K562 (cell line): ENCODE measurements around the gene ANKRD10. TPM values are rescaled to one million over a fixed set of nuclear protein-coding genes. Genes with fewer than 3 reads are reported as not detected.
A peak's percentile ranks its signal among the peaks of the same experiment; 100 is the strongest.

Experiments used
- EHMT2 ChIP-seq: fragments of 450-650 bp; IDR thresholded peaks from 2 replicates; pipeline ENCODE4 v1.6.1; 2018; ENCODE audit warnings: antibody characterized with exemption
- ETV1 ChIP-seq: fragments of 450-650 bp; conservative IDR thresholded peaks from 2 replicates; pipeline ENCODE4 v1.6.1; 2016; ENCODE audit warnings: missing genetic modification characterization, control low read depth, low read depth, missing compliant biosample characterization
- HIVEP1 ChIP-seq: fragments of 250-450 bp; sonication (Bioruptor Pico); IDR thresholded peaks from 2 replicates; pipeline ENCODE4 v1.4.0; 2020; ENCODE audit warnings: mild to moderate bottlenecking
- KLF6 ChIP-seq: fragments of 250-450 bp; sonication (Bioruptor Pico); IDR thresholded peaks from 2 replicates; pipeline ENCODE4 v1.4.0; 2020; ENCODE audit warnings: mild to moderate bottlenecking, moderate library complexity, borderline replicate concordance
- MAZ ChIP-seq, 2 experiments: fragments of 450-650 bp in 1 of 2; sonication (generic) in 1 of 2; formaldehyde crosslinking; IDR thresholded peaks in 1 of 2; conservative IDR thresholded peaks in 1 of 2; 2 replicates each; pipeline versions ENCODE4 v1.4.0 to v1.5.0; 2020; ENCODE audit warnings: mild to moderate bottlenecking in 1 of 2, missing genetic modification reagents in 1 of 2
- MIER1 ChIP-seq: fragments of 450-650 bp; IDR thresholded peaks from 2 replicates; pipeline ENCODE4 v1.6.1; 2016; ENCODE audit warnings: antibody characterized with exemption, mild to moderate bottlenecking, low read depth
- MXI1 ChIP-seq: IDR thresholded peaks from 2 replicates; pipeline ENCODE4 v1.6.1; 2011; ENCODE audit warnings: low read depth, mild to moderate bottlenecking, improper control_type of control experiment, low read length
- NFE2L1 ChIP-seq: fragments of 450-650 bp; IDR thresholded peaks from 2 replicates; pipeline ENCODE4 v1.6.1; 2016; ENCODE audit warnings: missing genetic modification characterization, low read depth, mild to moderate bottlenecking, missing compliant biosample characterization, moderate library complexity, borderline replicate concordance
- NFYB ChIP-seq: IDR thresholded peaks from 2 replicates; pipeline ENCODE4 v1.6.1; 2011; ENCODE audit warnings: mild to moderate bottlenecking, moderate library complexity; ENCODE audit not compliant: insufficient read length; ENCODE audit errors: extremely low read depth
- PHF8 ChIP-seq: fragments of 200-600 bp; sonication (generic); IDR thresholded peaks from 2 replicates; pipeline ENCODE4 v1.6.1; 2012; ENCODE audit warnings: mixed run types, mild to moderate bottlenecking, inconsistent platforms, low read length, moderate library complexity, borderline replicate concordance
- POLR2G ChIP-seq: fragments of 200-400 bp; formaldehyde crosslinking; IDR thresholded peaks from 2 replicates; pipeline ENCODE4 v1.6.1; 2017; ENCODE audit warnings: low read depth, mild to moderate bottlenecking, antibody characterized with exemption, low read length, moderate library complexity
- RBM15 ChIP-seq: fragments of 200-400 bp; formaldehyde crosslinking; IDR thresholded peaks from 2 replicates; pipeline ENCODE4 v1.6.1; 2018; ENCODE audit warnings: mild to moderate bottlenecking, low read length, moderate library complexity; ENCODE audit not compliant: insufficient read depth
- SIN3A ChIP-seq, 2 experiments: fragments of 150-350 bp in 1 of 2; IDR thresholded peaks; 2 replicates each; pipeline ENCODE4 v1.6.1; 2011 to 2016; ENCODE audit warnings: borderline replicate concordance in 2 of 2, low read depth in 2 of 2, low read length in 2 of 2, mild to moderate bottlenecking in 2 of 2, moderate library complexity in 2 of 2; ENCODE audit not compliant: control insufficient read depth in 1 of 2
- TFAM ChIP-seq: fragments of 250-450 bp; sonication (Bioruptor Pico); conservative IDR thresholded peaks from 2 replicates; pipeline ENCODE4 v1.5.0; 2021; ENCODE audit warnings: mild to moderate bottlenecking, moderate library complexity
- TGIF2 ChIP-seq: sonication (generic); formaldehyde crosslinking; IDR thresholded peaks from 2 replicates; pipeline ENCODE4 v1.8.1; 2022; ENCODE audit warnings: mild to moderate bottlenecking, missing genetic modification reagents, moderate library complexity
- THAP12 ChIP-seq: fragments of 250-450 bp; sonication (Bioruptor Pico); IDR thresholded peaks from 2 replicates; pipeline ENCODE4 v1.9.0; 2021; ENCODE audit warnings: mild to moderate bottlenecking, inconsistent platforms
- WHSC1 ChIP-seq: IDR thresholded peaks from one replicate; pipeline ENCODE4 v1.6.1; 2012; ENCODE audit warnings: low read length, control low read depth, inconsistent platforms
- ZNF512 ChIP-seq: IDR thresholded peaks from 2 replicates; pipeline ENCODE4 v1.6.1; 2016; ENCODE audit warnings: missing genetic modification characterization, missing compliant biosample characterization
- polyA plus RNA-seq, 8 experiments: library from polyadenylated mRNA; depleted of rRNA in 4 of 8; stranded (reverse) in 5 of 8; unstranded in 3 of 8; fragments of >200 nt; fragmentation: Nextera tagmentation in 2 of 8; fragmentation: Illumina TruSeq in 1 of 8; extraction: Ambion mirVana in 2 of 8; extraction: Trizol in 1 of 8; gene quantifications; 2 replicates each; pipeline versions ENCODE4 v1.2.1 to v1.2.3, GENCODE V29; 2011 to 2014; ENCODE audit warnings: inconsistent platforms in 1 of 8, missing spikeins in 1 of 8
- total RNA-seq, 7 experiments: library from RNA; depleted of rRNA in 6 of 7; stranded (reverse); fragments of >200 nt in 6 of 7; fragmentation: Illumina TruSeq in 2 of 7; extraction: Trizol in 2 of 7; gene quantifications; 2 replicates each; pipeline versions ENCODE4 v1.2.1 to v1.2.3, GENCODE V29; 2011 to 2021; ENCODE audit warnings: low replicate concordance in 1 of 7
- TF ChIP-seq, protein P1 (sequence below): sonication (generic); formaldehyde crosslinking; IDR thresholded peaks from 2 replicates; pipeline ENCODE4 v1.8.0; 2023; ENCODE audit warnings: missing genetic modification reagents, mild to moderate bottlenecking, borderline replicate concordance

Gene ANKRD10
- total and polyA plus RNA-seq, 9 of the 15 experiments (the other 6 are each of a cell fraction or from before 2014, with no cell fraction given), result 21.7 to 183 (median 45.0) TPM

DNA sequence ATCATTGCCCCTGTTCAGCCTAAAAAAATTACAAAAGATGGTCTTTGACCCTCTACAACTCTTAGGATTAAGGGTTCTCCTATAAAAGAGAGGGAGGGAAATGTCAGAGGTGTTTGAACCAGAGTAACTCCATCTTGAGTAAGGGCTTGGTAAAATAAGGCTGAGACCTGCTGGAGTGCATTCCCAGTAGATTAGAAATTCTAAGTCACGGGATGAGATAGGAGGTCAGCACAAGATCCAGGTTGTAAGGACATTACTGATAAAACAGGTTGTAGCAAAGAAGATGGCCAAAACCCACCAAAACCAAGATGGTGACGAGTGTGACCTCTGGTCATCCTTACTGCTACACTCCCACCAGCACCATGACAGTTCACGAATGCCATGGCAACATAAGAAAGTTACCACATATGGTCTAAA lies 48.7 kb upstream of the ANKRD10 start (continued):
- TF ChIP-seq, protein P1, sequence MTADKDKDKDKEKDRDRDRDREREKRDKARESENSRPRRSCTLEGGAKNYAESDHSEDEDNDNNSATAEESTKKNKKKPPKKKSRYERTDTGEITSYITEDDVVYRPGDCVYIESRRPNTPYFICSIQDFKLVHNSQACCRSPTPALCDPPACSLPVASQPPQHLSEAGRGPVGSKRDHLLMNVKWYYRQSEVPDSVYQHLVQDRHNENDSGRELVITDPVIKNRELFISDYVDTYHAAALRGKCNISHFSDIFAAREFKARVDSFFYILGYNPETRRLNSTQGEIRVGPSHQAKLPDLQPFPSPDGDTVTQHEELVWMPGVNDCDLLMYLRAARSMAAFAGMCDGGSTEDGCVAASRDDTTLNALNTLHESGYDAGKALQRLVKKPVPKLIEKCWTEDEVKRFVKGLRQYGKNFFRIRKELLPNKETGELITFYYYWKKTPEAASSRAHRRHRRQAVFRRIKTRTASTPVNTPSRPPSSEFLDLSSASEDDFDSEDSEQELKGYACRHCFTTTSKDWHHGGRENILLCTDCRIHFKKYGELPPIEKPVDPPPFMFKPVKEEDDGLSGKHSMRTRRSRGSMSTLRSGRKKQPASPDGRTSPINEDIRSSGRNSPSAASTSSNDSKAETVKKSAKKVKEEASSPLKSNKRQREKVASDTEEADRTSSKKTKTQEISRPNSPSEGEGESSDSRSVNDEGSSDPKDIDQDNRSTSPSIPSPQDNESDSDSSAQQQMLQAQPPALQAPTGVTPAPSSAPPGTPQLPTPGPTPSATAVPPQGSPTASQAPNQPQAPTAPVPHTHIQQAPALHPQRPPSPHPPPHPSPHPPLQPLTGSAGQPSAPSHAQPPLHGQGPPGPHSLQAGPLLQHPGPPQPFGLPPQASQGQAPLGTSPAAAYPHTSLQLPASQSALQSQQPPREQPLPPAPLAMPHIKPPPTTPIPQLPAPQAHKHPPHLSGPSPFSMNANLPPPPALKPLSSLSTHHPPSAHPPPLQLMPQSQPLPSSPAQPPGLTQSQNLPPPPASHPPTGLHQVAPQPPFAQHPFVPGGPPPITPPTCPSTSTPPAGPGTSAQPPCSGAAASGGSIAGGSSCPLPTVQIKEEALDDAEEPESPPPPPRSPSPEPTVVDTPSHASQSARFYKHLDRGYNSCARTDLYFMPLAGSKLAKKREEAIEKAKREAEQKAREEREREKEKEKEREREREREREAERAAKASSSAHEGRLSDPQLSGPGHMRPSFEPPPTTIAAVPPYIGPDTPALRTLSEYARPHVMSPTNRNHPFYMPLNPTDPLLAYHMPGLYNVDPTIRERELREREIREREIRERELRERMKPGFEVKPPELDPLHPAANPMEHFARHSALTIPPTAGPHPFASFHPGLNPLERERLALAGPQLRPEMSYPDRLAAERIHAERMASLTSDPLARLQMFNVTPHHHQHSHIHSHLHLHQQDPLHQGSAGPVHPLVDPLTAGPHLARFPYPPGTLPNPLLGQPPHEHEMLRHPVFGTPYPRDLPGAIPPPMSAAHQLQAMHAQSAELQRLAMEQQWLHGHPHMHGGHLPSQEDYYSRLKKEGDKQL (CRISPR knock-in tag), result no peak
- TF ChIP-seq PHF8 (no peak), NFE2L1 (tag) (peak; percentile 77), POLR2G (no peak), THAP12 (CRISPR knock-in tag) (no peak), NFYB (no peak), ETV1 (tag) (peak; percentile 83), HIVEP1 (CRISPR knock-in tag) (peak; percentile 95), SIN3A (IDR thresholded peaks at IDR 0.05; ENCODE audit: borderline replicate concordance in 2 of 2, control insufficient read depth in 1 of 2, low read depth in 2 of 2, low read length in 2 of 2) (no peak), MXI1 (no peak), KLF6 (peak; percentile 96), MIER1 (no peak), EHMT2 (no peak), MAZ (CRISPR knock-in tag; conservative IDR thresholded peaks at IDR 0.05 in 1 of 2, IDR thresholded peaks at IDR 0.05 in 1 of 2) (peak in 1 of 2 experiments; percentile 79; a peak in 2 of 4 replicates), RBM15 (no peak), ZNF512 (tag) (no peak), TFAM (CRISPR knock-in tag) (no peak), WHSC1 (no peak), TGIF2 (CRISPR knock-in tag) (no peak)
